ENCODE measurements around the gene DLGAP4. TPM values are rescaled to one million over a fixed set of nuclear protein-coding genes. Genes with fewer than 3 reads are reported as not detected.

DLGAP4 gene
- total and polyA plus RNA-seq, 10 of the 15 experiments (the other 5 are each of a cell fraction or from before 2014, with no cell fraction given): 0.42 to 43.3 (median 19.0) TPM

DNA sequence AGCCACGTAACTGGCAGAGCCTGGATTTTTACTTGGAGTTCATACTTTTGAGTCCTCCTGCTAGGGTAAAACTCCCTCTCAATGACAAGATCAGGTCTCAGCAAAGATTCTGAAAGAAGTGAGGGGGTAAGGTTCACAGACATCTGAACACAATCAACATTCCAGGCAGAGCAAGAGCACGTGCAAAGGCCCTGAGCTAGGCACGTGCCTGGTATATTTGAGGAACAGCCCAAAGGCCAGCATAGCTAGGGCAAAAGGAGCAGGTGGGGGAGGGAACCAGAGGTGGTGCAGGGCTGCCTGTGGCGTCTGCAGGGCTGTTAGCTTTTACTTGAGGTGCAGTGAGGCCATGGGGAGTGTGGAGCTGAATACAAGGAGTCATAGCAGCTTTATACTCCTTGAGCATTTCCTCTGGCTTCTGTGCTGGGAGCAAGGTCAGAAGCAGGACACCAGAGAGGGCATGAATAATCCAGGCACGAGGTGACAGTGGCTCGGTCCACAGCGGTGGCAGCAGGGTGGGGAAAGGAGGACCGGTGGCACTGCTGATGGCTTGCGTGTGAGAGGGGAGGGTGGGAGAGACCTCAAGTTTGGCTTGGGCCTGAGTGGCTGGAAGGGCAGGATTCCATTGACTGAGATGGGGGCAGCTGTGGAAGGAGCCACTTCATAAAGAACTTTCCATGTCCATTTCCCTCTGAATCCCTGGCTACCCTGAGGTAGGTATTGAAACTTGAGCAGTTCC, 57.0 kb downstream of the DLGAP4 start:
- no peak for ATAC-seq
- H3K9ac ChIP-seq (ENCODE audit: control insufficient read depth, insufficient read depth, low read length): no peak overlapping the region
- ChIA-PET SMC1A (ENCODE audit: uncharacterized antibody, unreplicated experiment) (no interaction called here), CTCF (no interaction called here), RAD21 (ENCODE audit: unreplicated experiment) (no interaction called here), POLR2A (no interaction called here)
- 35% methylated on average over 9 of the region's 9 CpGs for WGBS (ENCODE audit: insufficient coverage, insufficient replicate concordance, low lambda C conversion rate, missing lambda C conversion rate)
- no peak overlapping the region for H3K27ac ChIP-seq (ENCODE audit: control insufficient read depth, insufficient read depth)
- no peak for FAIRE-seq
- no peak overlapping the region for H3K4me2 ChIP-seq (ENCODE audit: control insufficient read depth, insufficient read depth)
- no peaks in the 10 kb centered on the region for H3K4me1 ChIP-seq (ENCODE audit: control insufficient read depth, insufficient read depth, low read length)
- no peaks in the 10 kb centered on the region for H3K79me2 ChIP-seq (ENCODE audit: control insufficient read depth, insufficient read depth, low read length)
- intact Hi-C loops (cut with micrococcal nuclease; ENCODE audit: unreplicated experiment): no loop called here
- H3K4me3 ChIP-seq: no peak overlapping the region
- H3K27me3 ChIP-seq (replicated peaks in 1 of 2; ENCODE audit: control insufficient read depth in 2 of 2, insufficient read depth in 2 of 2, low read length in 1 of 2): peaks cover 2 to 11% of the 10 kb centered on the region in 2 experiments; a peak in 3 of 4 replicates
- BruUV-seq (replicated peaks): no TSS peak
- no peak for DNase-seq (ENCODE audit: low read depth, low spot score)
- H4K20me1 ChIP-seq (ENCODE audit: control insufficient read depth, insufficient read depth): no peaks in the 10 kb centered on the region
- H2AFZ ChIP-seq (ENCODE audit: control insufficient read depth, low read depth, low read length): no peak overlapping the region
- H3K36me3 ChIP-seq (ENCODE audit: control insufficient read depth in 2 of 2, insufficient read depth in 2 of 2, low read length in 1 of 2): no peaks in the 10 kb centered on the region
- in situ Hi-C loops (cut with MboI): no loop called here
- no peaks in the 10 kb centered on the region for H3K9me3 ChIP-seq (replicated peaks; ENCODE audit: control insufficient read depth, insufficient read depth, low read length)
- no peak for TF ChIP-seq JUNB (IDR thresholded peaks at IDR 0.05)
- no peak for TF ChIP-seq HCFC1 (IDR thresholded peaks at IDR 0.05; ENCODE audit: low read length)
- no peak for TF ChIP-seq MEF2B (IDR thresholded peaks at IDR 0.05; ENCODE audit: partially characterized antibody, poor library complexity, severe bottlenecking)
- no peak for TF ChIP-seq RAD21 (IDR thresholded peaks at IDR 0.05; ENCODE audit: insufficient read depth, low read depth, low read length)

DNA sequence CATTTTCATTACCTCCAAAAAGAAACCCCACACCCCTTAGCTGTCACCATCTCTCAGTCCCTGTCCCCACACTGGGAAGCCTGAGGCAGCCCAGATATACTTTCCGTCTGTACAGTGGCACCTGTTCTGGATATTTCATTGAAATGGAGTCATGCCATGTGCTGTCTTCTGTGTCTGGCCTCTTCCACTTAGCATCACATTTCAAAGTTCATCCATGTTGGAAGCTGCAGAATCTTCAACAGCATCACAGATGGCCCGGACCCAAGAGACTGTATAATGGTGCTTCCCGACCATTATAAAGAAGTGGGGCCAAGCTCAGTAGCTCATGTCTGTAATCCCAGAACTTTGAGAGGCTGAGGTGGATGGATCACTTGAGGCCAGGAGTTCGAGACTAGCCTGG, 58.4 kb downstream of the DLGAP4 start:
- SMC1A ChIA-PET (ENCODE audit: uncharacterized antibody, unreplicated experiment): interaction anchor here (1.0 kb wide), 1 partner anchor 13 kb away, joined by 3 read pairs; no protein-coding TSS in a partner anchor
- no peak overlapping the region for H3K4me2 ChIP-seq (ENCODE audit: control insufficient read depth, insufficient read depth)
- H2AFZ ChIP-seq (ENCODE audit: control insufficient read depth, low read depth, low read length): no peak overlapping the region
- 16% methylated on average over 4 of the region's 4 CpGs for WGBS (ENCODE audit: insufficient coverage, insufficient replicate concordance, low lambda C conversion rate, missing lambda C conversion rate)
- ATAC-seq: no peak
- no peaks in the 10 kb centered on the region for H3K9me3 ChIP-seq (replicated peaks; ENCODE audit: control insufficient read depth, insufficient read depth, low read length)
- no peak for DNase-seq (ENCODE audit: low read depth, low spot score)
- RAD21 ChIA-PET (ENCODE audit: unreplicated experiment): no interaction called here
- in situ Hi-C loops (cut with MboI) (no loop called here), intact Hi-C loops (cut with micrococcal nuclease; ENCODE audit: unreplicated experiment) (no loop called here)
- no peaks in the 10 kb centered on the region for H3K36me3 ChIP-seq (ENCODE audit: control insufficient read depth in 2 of 2, insufficient read depth in 2 of 2, low read length in 1 of 2)
- no TSS peak for BruUV-seq (replicated peaks)
- no peaks in the 10 kb centered on the region for H4K20me1 ChIP-seq (ENCODE audit: control insufficient read depth, insufficient read depth)
- H3K9ac ChIP-seq (ENCODE audit: control insufficient read depth, insufficient read depth, low read length): no peak overlapping the region
- no peak for TF ChIP-seq CREB1 (IDR thresholded peaks at IDR 0.05; ENCODE audit: low read depth)
- TF ChIP-seq TARDBP (IDR thresholded peaks at IDR 0.05; ENCODE audit: borderline replicate concordance): no peak
- TF ChIP-seq SP1 (IDR thresholded peaks at IDR 0.05; ENCODE audit: low read depth, low read length): no peak
- TF ChIP-seq RFX5 (IDR thresholded peaks at IDR 0.05; ENCODE audit: low read depth, low read length): no peak
- no peak for TF ChIP-seq ZNF274 (IDR thresholded peaks at IDR 0.05; ENCODE audit: insufficient read depth, insufficient read length)
- no peak for TF ChIP-seq ETV6 (conservative IDR thresholded peaks at IDR 0.05 in 1 of 2, IDR thresholded peaks at IDR 0.05 in 1 of 2; ENCODE audit: borderline replicate concordance in 1 of 2, low read depth in 1 of 2)
- no peak for TF ChIP-seq CBX3 (IDR thresholded peaks at IDR 0.05; ENCODE audit: borderline replicate concordance, low read depth)
- TF ChIP-seq, protein P1, sequence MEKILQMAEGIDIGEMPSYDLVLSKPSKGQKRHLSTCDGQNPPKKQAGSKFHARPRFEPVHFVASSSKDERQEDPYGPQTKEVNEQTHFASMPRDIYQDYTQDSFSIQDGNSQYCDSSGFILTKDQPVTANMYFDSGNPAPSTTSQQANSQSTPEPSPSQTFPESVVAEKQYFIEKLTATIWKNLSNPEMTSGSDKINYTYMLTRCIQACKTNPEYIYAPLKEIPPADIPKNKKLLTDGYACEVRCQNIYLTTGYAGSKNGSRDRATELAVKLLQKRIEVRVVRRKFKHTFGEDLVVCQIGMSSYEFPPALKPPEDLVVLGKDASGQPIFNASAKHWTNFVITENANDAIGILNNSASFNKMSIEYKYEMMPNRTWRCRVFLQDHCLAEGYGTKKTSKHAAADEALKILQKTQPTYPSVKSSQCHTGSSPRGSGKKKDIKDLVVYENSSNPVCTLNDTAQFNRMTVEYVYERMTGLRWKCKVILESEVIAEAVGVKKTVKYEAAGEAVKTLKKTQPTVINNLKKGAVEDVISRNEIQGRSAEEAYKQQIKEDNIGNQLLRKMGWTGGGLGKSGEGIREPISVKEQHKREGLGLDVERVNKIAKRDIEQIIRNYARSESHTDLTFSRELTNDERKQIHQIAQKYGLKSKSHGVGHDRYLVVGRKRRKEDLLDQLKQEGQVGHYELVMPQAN (conservative IDR thresholded peaks at IDR 0.05): no peak
- no peak for TF ChIP-seq LARP7 (IDR thresholded peaks at IDR 0.05)
- no peak for TF ChIP-seq RAD21 (IDR thresholded peaks at IDR 0.05; ENCODE audit: insufficient read depth, low read depth, low read length)
- no peak for TF ChIP-seq MXI1 (IDR thresholded peaks at IDR 0.05; ENCODE audit: low read depth, low read length)
- no peak for TF ChIP-seq POLR2AphosphoS5 (IDR thresholded peaks at IDR 0.05; ENCODE audit: low read length)
- TF ChIP-seq EZH2 (IDR thresholded peaks at IDR 0.05; ENCODE audit: borderline replicate concordance, control insufficient read depth, low read depth, low read length): no peak
- TF ChIP-seq WRNIP1 (IDR thresholded peaks at IDR 0.05; ENCODE audit: borderline replicate concordance, low read depth, low read length): no peak
- CTCF ChIA-PET: no interaction called here
- no peaks in the 10 kb centered on the region for H3K4me1 ChIP-seq (ENCODE audit: control insufficient read depth, insufficient read depth, low read length)
- no peak overlapping the region for H3K27ac ChIP-seq (ENCODE audit: control insufficient read depth, insufficient read depth)
- no peak for FAIRE-seq
- no peak overlapping the region for H3K4me3 ChIP-seq
- H3K79me2 ChIP-seq (ENCODE audit: control insufficient read depth, insufficient read depth, low read length): no peaks in the 10 kb centered on the region
- H3K27me3 ChIP-seq (replicated peaks in 1 of 2; ENCODE audit: control insufficient read depth in 2 of 2, insufficient read depth in 2 of 2, low read length in 1 of 2): peaks cover 2 to 11% of the 10 kb centered on the region in 2 experiments; a peak in 3 of 4 replicates
- POLR2A ChIA-PET: no interaction called here

Measured in GM12878 (cell line).